HepG2 (cell line): ENCODE results near the gene UEVLD. TPM values are rescaled to one million over a fixed set of nuclear protein-coding genes. Genes with fewer than 3 reads are reported as not detected.

Source experiments
- ATRX ChIP-seq: sonication (generic); formaldehyde crosslinking; IDR thresholded peaks from 2 replicates; pipeline ENCODE4 v1.4.0; 2020; ENCODE audit warnings: missing genetic modification reagents, borderline replicate concordance
- BATF2 ChIP-seq: sonication (generic); formaldehyde crosslinking; IDR thresholded peaks from 2 replicates; pipeline ENCODE4 v1.8.0; 2022; ENCODE audit warnings: mild to moderate bottlenecking, missing genetic modification reagents, moderate library complexity
- CENPT ChIP-seq: sonication (generic); formaldehyde crosslinking; IDR thresholded peaks from 2 replicates; pipeline ENCODE4 v1.8.0; 2022; ENCODE audit warnings: low read depth, mild to moderate bottlenecking, moderate library complexity, missing genetic modification reagents
- GABPA ChIP-seq, 2 experiments: IDR thresholded peaks; 2 replicates each; pipeline ENCODE4 v1.6.1; 2011 to 2016; ENCODE audit warnings: low read depth in 2 of 2, low read length in 1 of 2, missing biosample characterization in 1 of 2, missing genetic modification characterization in 1 of 2
- HOXD1 ChIP-seq: sonication (generic); formaldehyde crosslinking; IDR thresholded peaks from 2 replicates; pipeline ENCODE4 v1.5.0; 2020; ENCODE audit warnings: missing genetic modification reagents
- POGK ChIP-seq: sonication (generic); formaldehyde crosslinking; conservative IDR thresholded peaks from 2 replicates; pipeline ENCODE4 v1.8.0; 2022; ENCODE audit warnings: mild to moderate bottlenecking, moderate library complexity, missing genetic modification reagents
- RAD51 ChIP-seq: fragments of 450-650 bp; IDR thresholded peaks from 2 replicates; pipeline ENCODE4 v1.6.1; 2016; ENCODE audit warnings: borderline replicate concordance
- SMAD1 ChIP-seq: sonication (generic); formaldehyde crosslinking; IDR thresholded peaks from 2 replicates; pipeline ENCODE4 v1.4.0; 2020; ENCODE audit warnings: missing genetic modification reagents, low read depth, mild to moderate bottlenecking, borderline replicate concordance
- TBP ChIP-seq: sonication (generic); formaldehyde crosslinking; IDR thresholded peaks from 2 replicates; pipeline ENCODE4 v1.5.0; 2020; ENCODE audit warnings: missing genetic modification reagents
- TEAD3 ChIP-seq: optimal IDR thresholded peaks from 2 replicates; pipeline ENCODE3; 2016; ENCODE audit warnings: borderline replicate concordance
- ZBTB33 ChIP-seq: sonication (generic); formaldehyde crosslinking; IDR thresholded peaks from 2 replicates; pipeline ENCODE4 v1.4.0; 2020; ENCODE audit warnings: missing genetic modification reagents
- ZNF484 ChIP-seq: sonication (generic); formaldehyde crosslinking; IDR thresholded peaks from 2 replicates; pipeline ENCODE4 v1.5.1; 2020; ENCODE audit warnings: mild to moderate bottlenecking, low read depth, missing genetic modification reagents, borderline replicate concordance
- ZNF580 ChIP-seq: IDR thresholded peaks from 2 replicates; pipeline ENCODE4 v1.6.1; 2016; ENCODE audit warnings: low read depth, borderline replicate concordance
- ZNF766 ChIP-seq: sonication (generic); formaldehyde crosslinking; IDR thresholded peaks from 2 replicates; pipeline ENCODE4 v1.5.0; 2020; ENCODE audit warnings: missing genetic modification reagents, borderline replicate concordance
- polyA plus RNA-seq, 8 experiments: library from polyadenylated mRNA; depleted of rRNA in 3 of 8; stranded (reverse) in 7 of 8; unstranded in 1 of 8; fragments of >200 nt; fragmentation: Illumina TruSeq in 4 of 8; extraction: Trizol in 4 of 8; gene quantifications; 2 replicates each; pipeline versions ENCODE4 v1.2.1 to v1.2.3, GENCODE V29; 2011 to 2016; ENCODE audit warnings: low read depth in 4 of 8, missing spikeins in 1 of 8, mixed read lengths in 1 of 8; ENCODE audit not compliant: insufficient read depth in 1 of 8
- total RNA-seq, 5 experiments: library from RNA; depleted of rRNA; stranded (reverse); fragments of >200 nt; fragmentation: Illumina TruSeq; extraction: Trizol; gene quantifications; 2 replicates each; pipeline ENCODE4 v1.2.3, GENCODE V29; 2016; ENCODE audit warnings: low read depth in 1 of 5
- TF ChIP-seq, protein P1 (sequence below): sonication (generic); formaldehyde crosslinking; IDR thresholded peaks from 2 replicates; pipeline ENCODE4 v1.5.1; 2020; ENCODE audit warnings: missing genetic modification reagents, mild to moderate bottlenecking, borderline replicate concordance
- TF ChIP-seq, protein P2 (sequence below): sonication (generic); formaldehyde crosslinking; IDR thresholded peaks from 2 replicates; pipeline ENCODE4 v1.5.0; 2020; ENCODE audit warnings: missing genetic modification reagents
- TF ChIP-seq, protein P3 (sequence below): sonication (generic); formaldehyde crosslinking; IDR thresholded peaks from 2 replicates; pipeline ENCODE4 v1.8.0; 2022; ENCODE audit warnings: missing genetic modification reagents, low read depth, mild to moderate bottlenecking, borderline replicate concordance

Gene UEVLD
- total and polyA plus RNA-seq, 2 of the 13 experiments (the other 11 are each of a cell fraction or from before 2014, with no cell fraction given): 5.7 to 13.7 TPM

GRCh38 chr11:18578975-18579598 is 9.4 kb downstream of the UEVLD start (continued):
- TF ChIP-seq, protein P1, sequence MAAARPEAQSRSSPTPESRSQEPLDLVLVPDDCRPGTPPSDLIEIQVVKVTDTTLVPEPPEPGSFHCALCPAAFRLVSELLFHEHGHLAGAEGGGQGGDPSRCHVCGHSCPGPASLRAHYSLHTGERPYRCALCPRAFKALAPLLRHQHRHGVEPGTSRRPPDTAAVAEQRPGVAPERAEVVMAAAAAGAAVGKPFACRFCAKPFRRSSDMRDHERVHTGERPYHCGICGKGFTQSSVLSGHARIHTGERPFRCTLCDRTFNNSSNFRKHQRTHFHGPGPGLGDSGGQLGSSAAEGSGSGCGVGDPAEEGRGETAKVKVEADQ (CRISPR knock-in tag): no peak
- TF ChIP-seq HOXD1 (CRISPR knock-in tag) (no peak), ZBTB33 (CRISPR knock-in tag) (peak; percentile 46; the same call in 1 of the 2 replicates), ATRX (no peak), RAD51 (no peak), ZNF766 (CRISPR knock-in tag) (no peak), ZNF484 (CRISPR knock-in tag) (no peak), BATF2 (no peak), ZNF580 (CRISPR knock-in tag) (peak; percentile 88; the same call in 1 of the 2 replicates), SMAD1 (CRISPR knock-in tag) (no peak), CENPT (CRISPR knock-in tag) (no peak), GABPA (IDR thresholded peaks at IDR 0.05; ENCODE audit: low read depth, low read length) (no peak), GABPA (CRISPR knock-in tag; IDR thresholded peaks at IDR 0.05; ENCODE audit: low read depth) (no peak), TEAD3 (CRISPR knock-in tag) (peak; percentile 62), TBP (CRISPR knock-in tag) (no peak), POGK (CRISPR knock-in tag) (no peak)
- TF ChIP-seq, protein P2, sequence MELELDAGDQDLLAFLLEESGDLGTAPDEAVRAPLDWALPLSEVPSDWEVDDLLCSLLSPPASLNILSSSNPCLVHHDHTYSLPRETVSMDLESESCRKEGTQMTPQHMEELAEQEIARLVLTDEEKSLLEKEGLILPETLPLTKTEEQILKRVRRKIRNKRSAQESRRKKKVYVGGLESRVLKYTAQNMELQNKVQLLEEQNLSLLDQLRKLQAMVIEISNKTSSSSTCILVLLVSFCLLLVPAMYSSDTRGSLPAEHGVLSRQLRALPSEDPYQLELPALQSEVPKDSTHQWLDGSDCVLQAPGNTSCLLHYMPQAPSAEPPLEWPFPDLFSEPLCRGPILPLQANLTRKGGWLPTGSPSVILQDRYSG (CRISPR knock-in tag): no peak
- TF ChIP-seq, protein P3, sequence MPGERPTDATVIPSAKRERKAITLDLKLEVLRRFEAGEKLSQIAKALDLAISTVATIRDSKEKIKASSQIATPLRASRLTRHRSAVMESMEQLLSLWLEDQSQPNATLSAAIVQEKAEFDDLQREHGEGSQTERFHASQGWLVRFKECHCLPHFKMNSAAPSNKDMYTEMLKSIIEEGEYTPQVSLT (CRISPR knock-in tag): no peak
